GM21526 (cell line): ENCODE data around the gene TOMM40L.
"Not testable (repeated sequence)": the region's sequence is repeated elsewhere in the genome, so short reads cannot be mapped to it uniquely, and the experiment has no call there.

ENCODE experiments used
- ATAC-seq: cut with Tn5 transposase; IDR thresholded peaks from one replicate; pipeline ENCODE4 v1.9.1; 2021; ENCODE audit warnings: moderate library complexity; ENCODE audit not compliant: unreplicated experiment, low FRiP score

Gene TOMM40L

GRCh38 chr1:161218301-161219077, 7.4 kb upstream of the TOMM40L start:
- ATAC-seq: no peak

- no peak for ATAC-seq
Measured at GRCh38 chr1:161219078-161219892, 6.6 kb upstream of the TOMM40L start.

- no peak for ATAC-seq
Measured at GRCh38 chr1:161220002-161220401, 5.9 kb upstream of the TOMM40L start.

GRCh38 chr1:161222175-161223019, 3.5 kb upstream of the TOMM40L start:
- no peak for ATAC-seq

- ATAC-seq: no peak
Measured at GRCh38 chr1:161223805-161224694, 1.8 kb upstream of the TOMM40L start.

- ATAC-seq: not testable (repeated sequence)
Measured at GRCh38 chr1:161224695-161225087, 1.2 kb upstream of the TOMM40L start.

- ATAC-seq: no peak
Measured at GRCh38 chr1:161225178-161225533, 704 bp upstream of the TOMM40L start.

- ATAC-seq: no peak
Measured at GRCh38 chr1:161226320-161226711, 456 bp downstream of the TOMM40L start.

- ATAC-seq: no peak
Measured at GRCh38 chr1:161226759-161227158, 899 bp downstream of the TOMM40L start.

- no peak for ATAC-seq
Measured at GRCh38 chr1:161227196-161227871, 1.5 kb downstream of the TOMM40L start.

- ATAC-seq: no peak
Measured at GRCh38 chr1:161228032-161228431, 2.2 kb downstream of the TOMM40L start.

- no peak for ATAC-seq
Measured at GRCh38 chr1:161229896-161230295, 4.0 kb downstream of the TOMM40L start.

- ATAC-seq: no peak
Measured at GRCh38 chr1:161230762-161231161, 4.9 kb downstream of the TOMM40L start.

GRCh38 chr1:161233102-161233501, 7.2 kb downstream of the TOMM40L start:
- ATAC-seq: no peak

- ATAC-seq: no peak
Measured at GRCh38 chr1:161235957-161236775, 10.3 kb downstream of the TOMM40L start.

GRCh38 chr1:161238039-161238473, 12.2 kb downstream of the TOMM40L start, which contains the start of gene NR1I3:
Gene NR1I3, minus strand, starts transcription at chr1:161238203. Its CDS starts 1,638 bp downstream, at chr1:161236565.
- ATAC-seq: no peak

GRCh38 chr1:161241682-161242081, 15.8 kb downstream of the TOMM40L start:
- ATAC-seq: no peak

GRCh38 chr1:161242313-161242712, 16.5 kb downstream of the TOMM40L start:
- no peak for ATAC-seq
